Activated T-helper 1 cell treated with Interleukin-2 at 50 U/mL for 16 hours (primary cell): ENCODE measurements around the gene ELL.
"Not testable (repeated sequence)": the region's sequence is repeated elsewhere in the genome, so short reads cannot be mapped to it uniquely, and the experiment has no call there.

Source experiments
- DNase-seq: peaks from one replicate; pipeline ENCODE4 v3.0.0-alpha.2; 2020; ENCODE audit warnings: low read depth

Gene ELL

DNA sequence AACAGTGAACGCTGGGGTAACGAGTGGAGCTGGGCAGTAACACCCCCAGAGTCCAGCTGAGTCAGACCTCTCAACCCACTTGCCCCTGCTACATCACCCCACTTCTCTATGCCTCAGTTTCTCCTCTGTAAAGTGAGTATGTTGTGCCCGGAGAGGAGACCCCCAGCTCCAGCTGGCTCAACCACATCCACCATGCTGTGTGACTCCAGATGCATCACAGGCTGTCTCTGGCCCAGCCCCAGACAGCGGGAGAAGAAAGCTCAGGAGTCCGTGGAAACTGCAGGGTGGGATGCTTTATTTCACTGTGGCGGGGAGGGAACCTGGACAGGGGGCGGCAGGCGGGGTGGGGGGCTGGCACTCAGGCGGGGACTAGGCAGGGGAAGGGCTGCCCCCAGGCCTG, 9.6 kb upstream of the ELL start:
- DNase-seq = no peak

DNA sequence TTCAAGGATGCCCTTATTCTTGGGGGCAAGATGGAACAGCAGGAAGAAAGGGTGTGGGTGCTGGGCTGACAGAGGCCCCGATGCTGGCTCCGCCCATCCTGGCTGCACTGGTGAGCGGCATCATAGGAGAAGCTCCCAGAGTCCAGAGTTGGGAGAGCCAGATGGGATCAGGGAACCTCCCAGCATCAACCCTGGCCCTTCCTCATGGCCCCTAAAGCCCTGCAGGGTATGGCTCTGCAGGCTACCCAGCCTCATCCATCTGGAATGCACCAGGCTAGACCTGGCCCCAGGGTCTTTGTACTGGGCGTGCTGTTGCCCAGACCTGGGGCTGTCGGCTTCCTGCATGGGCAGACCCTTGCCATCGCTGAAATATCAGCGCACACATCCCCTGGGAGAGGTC, 7.9 kb upstream of the ELL start:
- no peak for DNase-seq

DNA sequence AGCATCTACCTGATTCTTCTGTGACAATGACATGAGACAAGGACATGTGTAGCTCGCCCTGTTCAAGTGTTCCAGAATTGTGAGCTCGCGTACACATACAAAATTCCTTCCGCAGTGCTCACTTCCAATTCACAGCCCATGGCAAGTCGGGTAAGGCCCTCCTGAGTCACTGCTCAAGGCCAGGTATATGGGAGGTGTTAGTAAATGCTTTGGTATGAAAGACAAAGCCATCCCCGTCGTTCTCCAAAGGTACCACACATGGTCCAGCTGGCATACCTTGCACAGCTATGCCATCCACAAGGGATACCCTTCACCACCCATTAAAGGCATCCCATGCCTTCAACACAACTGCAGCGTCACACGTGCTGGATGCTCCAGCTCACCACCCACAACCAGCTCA, 4.4 kb upstream of the ELL start:
- no peak for DNase-seq

GRCh38 chr19:18523841-18524240, 2.0 kb upstream of the ELL start:
- no peak for DNase-seq

GRCh38 chr19:18522862-18523440, 1.1 kb upstream of the ELL start:
- DNase-seq = not testable (repeated sequence)

GRCh38 chr19:18522124-18522861, 423 bp upstream of the ELL start:
- peak; percentile 99 for DNase-seq

- no peak for DNase-seq
These were observed 800 bp downstream of the ELL start for GRCh38 chr19:18520848-18521691.

- no peak for DNase-seq
These were observed 1.7 kb downstream of the ELL start for GRCh38 chr19:18519962-18520847.

DNA sequence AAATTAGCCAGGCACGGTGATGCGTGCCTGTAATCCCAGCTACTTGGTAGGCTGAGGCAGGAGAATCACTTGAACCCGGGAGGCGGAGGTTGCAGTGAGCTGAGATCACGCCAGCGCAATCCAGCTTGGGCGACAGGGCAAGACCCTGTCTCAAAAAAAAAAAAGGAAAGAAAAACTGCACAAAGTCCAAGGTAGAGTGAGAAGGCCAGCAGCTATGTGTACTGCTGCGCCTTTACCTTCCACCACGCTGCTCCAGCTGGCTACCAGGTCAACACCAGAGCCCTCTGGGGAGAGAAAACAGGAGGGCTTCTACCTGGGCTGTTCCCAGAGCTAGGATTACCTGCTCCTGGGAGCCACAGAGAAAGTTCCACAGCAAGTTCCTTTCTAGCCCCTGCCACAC, 3.2 kb downstream of the ELL start:
- DNase-seq = no peak

- DNase-seq = no peak
These were observed 4.3 kb downstream of the ELL start for GRCh38 chr19:18517606-18518005.

DNA sequence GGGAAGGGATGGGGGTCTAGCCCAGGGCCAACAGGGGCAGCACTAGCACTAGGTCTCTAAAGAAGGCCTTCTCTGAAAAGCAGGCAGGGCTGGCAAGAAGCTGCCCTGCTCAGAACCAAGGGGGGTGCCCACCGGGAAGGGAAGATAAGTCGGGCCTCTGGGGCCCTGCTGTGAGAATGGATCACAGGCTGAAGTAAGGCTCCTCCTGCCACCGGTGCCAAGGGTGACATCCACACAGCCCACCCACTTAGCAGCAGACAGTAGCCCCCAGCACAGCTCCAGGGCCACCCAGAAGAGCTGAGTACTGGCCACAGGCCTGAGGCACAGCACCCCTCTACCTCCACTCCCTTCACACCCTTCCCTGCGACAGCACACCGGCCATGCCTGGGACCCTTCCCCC, 5.9 kb downstream of the ELL start:
- no peak for DNase-seq

GRCh38 chr19:18514800-18515682, 6.8 kb downstream of the ELL start:
- DNase-seq = no peak

GRCh38 chr19:18513868-18514267, 8.0 kb downstream of the ELL start:
- no peak for DNase-seq

- no peak for DNase-seq
These were observed 11.7 kb downstream of the ELL start for GRCh38 chr19:18510216-18510615.

DNA sequence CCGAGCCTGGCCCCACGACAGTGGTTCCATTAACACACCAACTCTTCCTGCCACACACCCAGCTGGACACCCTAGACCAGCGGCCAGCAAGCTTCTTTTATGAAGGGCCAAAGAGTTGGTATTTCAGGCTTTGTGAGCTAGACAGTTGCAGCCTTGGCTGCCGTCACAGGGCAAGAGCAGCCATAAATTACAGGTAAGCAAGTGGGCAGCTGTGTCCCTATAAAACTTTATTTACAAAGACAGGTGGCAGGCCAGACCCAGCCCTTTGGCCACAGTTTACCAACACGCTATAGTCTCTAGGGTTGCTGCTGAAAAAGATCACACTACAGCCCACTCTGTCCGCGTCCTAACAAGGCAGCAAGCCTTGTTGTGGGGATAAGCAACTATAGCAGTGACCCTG, 13.3 kb downstream of the ELL start:
- DNase-seq = no peak

GRCh38 chr19:18507727-18508440, 14.0 kb downstream of the ELL start:
- no peak for DNase-seq

DNA sequence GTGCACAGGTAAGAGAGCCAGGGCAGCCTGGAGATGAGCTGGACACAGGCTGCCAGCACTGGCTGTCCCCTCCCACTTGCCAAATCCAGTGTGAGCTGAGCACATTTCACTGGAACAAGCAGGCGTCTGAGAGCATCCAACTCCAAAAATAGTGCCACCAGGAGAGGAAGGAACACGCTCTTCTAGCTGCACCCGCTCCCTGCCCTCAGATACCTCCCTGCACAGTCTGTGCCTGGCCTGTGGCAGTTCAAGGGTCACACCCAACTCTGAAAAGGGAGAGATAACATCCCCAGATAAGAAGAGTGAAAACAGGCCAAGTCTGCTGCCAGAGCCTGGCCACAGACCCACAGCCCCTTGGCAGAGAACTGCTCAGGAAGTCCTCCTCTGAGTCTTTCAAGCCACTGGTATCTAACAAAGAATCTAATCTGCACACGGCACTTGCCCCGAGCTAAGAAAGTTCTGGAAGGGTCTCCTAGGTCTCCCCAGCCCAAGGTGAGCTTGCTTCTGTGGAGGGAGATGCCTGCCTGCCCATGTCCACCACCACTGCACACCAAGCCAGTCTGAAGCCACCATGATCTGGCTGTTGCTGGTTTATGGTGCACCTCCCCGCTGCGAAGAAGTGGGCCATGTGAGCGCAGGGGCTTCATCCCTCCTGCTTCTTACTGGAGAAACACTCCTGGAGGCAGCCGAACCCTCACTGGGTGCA, 14.7 kb downstream of the ELL start:
- peak; percentile 15 for DNase-seq

DNA sequence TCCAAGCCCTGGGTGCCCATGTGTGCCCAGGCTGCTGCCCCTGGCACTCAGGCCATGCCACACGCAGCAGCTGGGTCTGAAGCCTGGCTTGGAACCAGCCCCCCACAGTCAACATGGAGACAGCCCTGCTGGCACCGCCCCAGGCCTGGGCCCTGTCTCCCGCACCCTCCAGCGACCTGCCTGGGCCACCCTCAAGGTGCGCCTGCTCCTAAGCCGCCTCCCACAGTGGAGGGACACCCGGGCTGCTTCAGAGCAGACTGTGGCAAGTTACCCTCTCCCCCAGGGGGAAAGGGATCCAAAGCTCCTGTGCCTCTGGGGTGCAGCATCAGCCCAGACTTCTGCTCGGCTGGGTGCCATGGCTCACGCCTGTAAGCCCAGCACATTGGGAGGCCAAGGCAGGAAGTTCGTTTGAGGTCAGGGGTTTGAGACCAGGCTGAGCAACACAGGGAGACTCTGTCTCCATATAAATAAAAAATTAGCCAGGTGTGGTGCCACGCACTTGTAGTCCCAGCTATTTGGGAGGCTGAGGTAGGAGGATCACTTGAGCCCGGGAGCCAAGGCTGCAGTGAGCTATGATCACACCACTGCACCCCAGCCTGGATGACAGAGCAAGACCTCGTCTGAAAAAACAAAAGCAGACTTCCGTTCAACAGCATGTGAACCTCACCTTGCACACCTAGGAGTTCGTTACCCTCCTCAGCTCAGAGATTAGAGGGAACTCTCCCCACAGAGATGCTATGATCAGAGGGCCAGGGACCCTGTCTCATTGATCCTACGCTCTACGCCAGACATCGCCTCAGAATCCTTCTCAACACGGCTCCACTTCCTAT, 15.6 kb downstream of the ELL start:
- no peak for DNase-seq
